Body of pancreas (tissue), 4 donors: ENCODE data around the gene OTOGL.

Experiments used
- CTCF ChIP-seq, 7 experiments: fragments of 450-650 bp in 4 of 7; fragments of 200-600 bp in 3 of 7; sonication (generic) in 3 of 7; IDR thresholded peaks; one replicate each; pipeline ENCODE4 v1.5.1; 2016 to 2019; ENCODE audit warnings: antibody characterized with exemption in 7 of 7
- POLR2A ChIP-seq, 3 donors: fragments of 450-650 bp; IDR thresholded peaks; one replicate each; pipeline ENCODE4 v1.6.1; 2016; ENCODE audit warnings: antibody characterized with exemption in 3 of 3, mild to moderate bottlenecking in 2 of 3

- TF ChIP-seq CTCF (IDR thresholded peaks at IDR 0.05) (no peak), POLR2A (IDR thresholded peaks at IDR 0.05) (no peak)
Measured at GRCh38 chr12:80411787-80412186, 312.4 kb downstream of the OTOGL start.
